OCI-LY3 (cell line): ENCODE results near the gene TCF23.
A peak's percentile ranks its signal among the peaks of the same experiment; 100 is the strongest.
"Not testable (repeated sequence)": the region's sequence is repeated elsewhere in the genome, so short reads cannot be mapped to it uniquely, and the experiment has no call there.

Experiments
- H2AFZ ChIP-seq: fragments of 200-600, 300-600 bp; shearing (Covaris generic); 2 replicates; pipeline ENCODE4 v1.6.0; 2014; ENCODE audit warnings: antibody characterized with exemption, low read depth, low read length
- H3K27ac ChIP-seq: fragments of 200-600, 300-600 bp; sonication (generic); 2 replicates; pipeline ENCODE4 v1.5.1; 2014; ENCODE audit warnings: mild to moderate bottlenecking, low read length, moderate library complexity, mixed read lengths
- H3K27me3 ChIP-seq: fragments of 200-600, 300-600 bp; sonication (generic); 2 replicates; pipeline ENCODE4 v1.6.1; 2014; ENCODE audit warnings: low read depth, low read length, mixed read lengths
- H3K36me3 ChIP-seq: fragments of 200-600, 300-600 bp; sonication (generic); replicated peaks from 2 replicates; pipeline ENCODE3; 2014; ENCODE audit warnings: low read depth, low read length, mixed read lengths
- H3K4me1 ChIP-seq: fragments of 300-600, 200-600 bp; sonication (generic); 2 replicates; pipeline ENCODE4 v1.6.1; 2014; ENCODE audit warnings: low read length, mixed read lengths
- H3K4me2 ChIP-seq: fragments of 200-600, 300-600 bp; sonication (generic); 2 replicates; pipeline ENCODE4 v1.6.1; 2014; ENCODE audit warnings: low read length, mixed read lengths
- H3K4me3 ChIP-seq: fragments of 300-600, 200-600 bp; sonication (generic); 2 replicates; pipeline ENCODE4 v1.5.1; 2014; ENCODE audit warnings: antibody characterized with exemption, mild to moderate bottlenecking, low read length, moderate library complexity
- H3K79me2 ChIP-seq: fragments of 300-600, 200-600 bp; shearing (Covaris generic); 2 replicates; pipeline ENCODE4 v1.6.1; 2014; ENCODE audit warnings: mild to moderate bottlenecking, low read length, mixed read lengths
- H3K9ac ChIP-seq: fragments of 300-600, 200-600 bp; shearing (Covaris generic); 2 replicates; pipeline ENCODE4 v1.6.0; 2014; ENCODE audit warnings: mild to moderate bottlenecking, low read length, moderate library complexity
- H3K9me3 ChIP-seq: fragments of 200-600, 300-600 bp; shearing (Covaris generic); 2 replicates; pipeline ENCODE4 v1.6.1; 2014; ENCODE audit warnings: low read length, mixed read lengths; ENCODE audit not compliant: insufficient read depth
- H4K20me1 ChIP-seq: fragments of 200-600, 300-600 bp; sonication (generic); 2 replicates; pipeline ENCODE4 v1.6.1; 2016; ENCODE audit warnings: low read length, mixed read lengths; ENCODE audit not compliant: insufficient read depth
- CTCF ChIP-seq: fragments of 200-600, 300-600 bp; sonication (generic); IDR thresholded peaks from 2 replicates; pipeline ENCODE4 v1.5.1; 2014; ENCODE audit warnings: antibody characterized with exemption, low read length, low read depth
- EZH2phosphoT487 ChIP-seq: fragments of 200-600 bp; shearing (Covaris generic); IDR thresholded peaks from 2 replicates; pipeline ENCODE4 v1.6.1; 2018; ENCODE audit warnings: antibody characterized with exemption, mixed run types, low read depth

The TCF23 gene

GRCh38 chr2:27115519-27115918 lies 33.3 kb upstream of the TCF23 start:
- Histone ChIP-seq H3K4me1 (peaks cover 6% of the 10 kb centered on the region; the same call in 1 of the 2 replicates), H3K27ac (no peak overlapping the region), H4K20me1 (no peaks in the 10 kb centered on the region), H3K27me3 (no peaks in the 10 kb centered on the region), H3K4me2 (no peak overlapping the region), H3K36me3 (no peaks in the 10 kb centered on the region), H3K4me3 (no peak overlapping the region), H2AFZ (no peak overlapping the region), H3K79me2 (no peaks in the 10 kb centered on the region), H3K9me3 (no peaks in the 10 kb centered on the region), H3K9ac (no peak overlapping the region)
- no peak for TF ChIP-seq CTCF
- TF ChIP-seq EZH2phosphoT487: no peak

- Histone ChIP-seq H3K27me3 (peaks cover 6% of the 10 kb centered on the region), H3K79me2 (no peaks in the 10 kb centered on the region), H2AFZ (0 out of 2 replicates have a peak overlapping the region, but pooled peaks have one; percentile 18), H4K20me1 (no peaks in the 10 kb centered on the region), H3K36me3 (no peaks in the 10 kb centered on the region), H3K4me2 (peak overlapping the region; percentile 81), H3K9ac (peak overlapping the region; percentile 61), H3K4me1 (peaks cover 8% of the 10 kb centered on the region), H3K27ac (no peak overlapping the region), H3K9me3 (no peaks in the 10 kb centered on the region), H3K4me3 (peak overlapping the region; percentile 75)
- TF ChIP-seq EZH2phosphoT487: no peak
Measured at GRCh38 chr2:27117995-27118524, 30.7 kb upstream of the TCF23 start.

- no peaks in the 10 kb centered on the region for H3K9me3 ChIP-seq
- no peak for TF ChIP-seq EZH2phosphoT487
- TF ChIP-seq CTCF: no peak
- H3K27me3 ChIP-seq: peaks cover 6% of the 10 kb centered on the region
- no peaks in the 10 kb centered on the region for H3K79me2 ChIP-seq
- H4K20me1 ChIP-seq: no peaks in the 10 kb centered on the region
- peak within 1 kb of the TSS; percentile 75 for H3K4me3 ChIP-seq
- peak within 1 kb of the TSS; percentile 80 for H2AFZ ChIP-seq
- no peak within 1 kb of the TSS for H3K27ac ChIP-seq
- no peaks in the 10 kb centered on the region for H3K36me3 ChIP-seq
- peak within 1 kb of the TSS; percentile 61 for H3K9ac ChIP-seq
- H3K4me1 ChIP-seq: peaks cover 11% of the 10 kb centered on the region
- peak within 1 kb of the TSS; percentile 81 for H3K4me2 ChIP-seq
Measured at GRCh38 chr2:27118525-27119329, 30.1 kb upstream of the TCF23 start, which contains the start of gene CGREF1. Gene CGREF1 (minus strand): TSS chr2:27119128. CDS start chr2:27104366, 14,762 bp downstream.

- Histone ChIP-seq H2AFZ (peak overlapping the region; percentile 80), H3K4me2 (peak overlapping the region; percentile 81), H3K9ac (peak overlapping the region; percentile 61), H3K4me1 (peaks cover 15% of the 10 kb centered on the region), H3K4me3 (peak overlapping the region; percentile 75)
- not testable (repeated sequence) for H3K79me2 ChIP-seq, H3K27ac ChIP-seq, H3K9me3 ChIP-seq, H3K27me3 ChIP-seq, H4K20me1 ChIP-seq, H3K36me3 ChIP-seq
Measured at GRCh38 chr2:27119330-27119670, 29.5 kb upstream of the TCF23 start.

GRCh38 chr2:27121906-27122305 lies 26.9 kb upstream of the TCF23 start:
- no peak overlapping the region for H2AFZ ChIP-seq
- H3K27me3 ChIP-seq: peaks cover 6% of the 10 kb centered on the region
- H3K9me3 ChIP-seq: no peaks in the 10 kb centered on the region
- no peak for TF ChIP-seq CTCF
- TF ChIP-seq EZH2phosphoT487: no peak
- no peak overlapping the region for H3K9ac ChIP-seq
- H3K36me3 ChIP-seq: no peaks in the 10 kb centered on the region
- no peak overlapping the region for H3K4me3 ChIP-seq
- H3K4me1 ChIP-seq: peaks cover 17% of the 10 kb centered on the region
- H4K20me1 ChIP-seq: no peaks in the 10 kb centered on the region
- no peak overlapping the region for H3K4me2 ChIP-seq
- H3K79me2 ChIP-seq: no peaks in the 10 kb centered on the region
- H3K27ac ChIP-seq: no peak overlapping the region
